Liver (tissue), 9 donors: ENCODE measurements around the gene C5orf34. TPM values are rescaled to one million over a fixed set of nuclear protein-coding genes. Genes with fewer than 3 reads are reported as not detected.

Experiments
- DNase-seq: peaks from one replicate; pipeline ENCODE4 v3.0.0-alpha.2; 2017; ENCODE audit warnings: low spot score
- H3K27ac ChIP-seq, 2 donors: one replicate each; pipeline ENCODE4 v1.7.0; 2013; ENCODE audit warnings: inconsistent platforms in 2 of 2, low read length in 2 of 2, control low read depth in 1 of 2, low read depth in 1 of 2, mild to moderate bottlenecking in 1 of 2
- H3K27me3 ChIP-seq, 4 donors: one replicate each; pipeline versions ENCODE4 v1.6.1 to v1.7.0; 2013; ENCODE audit warnings: low read length in 3 of 4, inconsistent platforms in 1 of 4, mild to moderate bottlenecking in 1 of 4, moderate library complexity in 1 of 4; ENCODE audit not compliant: control insufficient read depth in 4 of 4, insufficient read depth in 4 of 4
- H3K36me3 ChIP-seq, 4 donors: one replicate each; pipeline versions ENCODE4 v1.6.1 to v1.7.0; 2013; ENCODE audit warnings: low read length in 3 of 4, mild to moderate bottlenecking in 3 of 4, low read depth in 1 of 4, moderate library complexity in 1 of 4; ENCODE audit not compliant: control insufficient read depth in 4 of 4, insufficient read depth in 3 of 4
- H3K4me1 ChIP-seq, 4 donors: one replicate each; pipeline versions ENCODE4 v1.6.1 to v1.7.0; 2013; ENCODE audit warnings: low read length in 3 of 4, mild to moderate bottlenecking in 3 of 4, moderate library complexity in 1 of 4; ENCODE audit not compliant: control insufficient read depth in 4 of 4, insufficient read depth in 4 of 4
- H3K4me3 ChIP-seq, 3 donors: one replicate each; pipeline versions ENCODE4 v1.6.1 to v1.7.0; 2013; ENCODE audit warnings: low read length in 3 of 3, control low read depth in 1 of 3, low read depth in 1 of 3, mild to moderate bottlenecking in 1 of 3
- H3K9ac ChIP-seq, 2 donors: one replicate each; pipeline ENCODE4 v1.7.0; 2013; ENCODE audit warnings: low read length in 2 of 2, mild to moderate bottlenecking in 2 of 2, moderate library complexity in 2 of 2, control low read depth in 1 of 2, low read depth in 1 of 2
- H3K9me3 ChIP-seq, 4 donors: one replicate each; pipeline versions ENCODE4 v1.6.1 to v1.7.0; 2013; ENCODE audit warnings: low read length in 3 of 4; ENCODE audit not compliant: control insufficient read depth in 4 of 4
- ATF3 ChIP-seq: IDR thresholded peaks from 2 replicates; pipeline ENCODE4 v1.6.1; 2016; ENCODE audit warnings: antibody characterized with exemption
- CTCF ChIP-seq: fragments of 150-350 bp; IDR thresholded peaks from 2 replicates; pipeline ENCODE4 v1.5.1; 2017; ENCODE audit warnings: improper control_type of control experiment, low read depth, low read length; ENCODE audit not compliant: missing input control
- EGR1 ChIP-seq, 2 donors: IDR thresholded peaks; 2 replicates each; pipeline ENCODE4 v1.6.1; 2016 to 2018; ENCODE audit warnings: antibody characterized with exemption in 2 of 2, low read depth in 2 of 2
- FOXA1 ChIP-seq: IDR thresholded peaks from 2 replicates; pipeline ENCODE4 v1.6.1; 2016; ENCODE audit warnings: antibody characterized with exemption
- FOXA2 ChIP-seq: IDR thresholded peaks from 2 replicates; pipeline ENCODE4 v1.6.1; 2016; ENCODE audit warnings: antibody characterized with exemption
- GABPA ChIP-seq, 2 donors: IDR thresholded peaks in 1 of 2; conservative IDR thresholded peaks in 1 of 2; 2 replicates each; pipeline ENCODE4 v1.6.1; 2016; ENCODE audit warnings: antibody characterized with exemption in 2 of 2, mild to moderate bottlenecking in 1 of 2, moderate library complexity in 1 of 2
- HNF4A ChIP-seq, 2 donors: conservative IDR thresholded peaks; 2 replicates each; pipeline ENCODE4 v1.6.1; 2016; ENCODE audit warnings: antibody characterized with exemption in 2 of 2, mild to moderate bottlenecking in 2 of 2
- HNF4G ChIP-seq: IDR thresholded peaks from 2 replicates; pipeline ENCODE4 v1.6.1; 2016; ENCODE audit warnings: antibody characterized with exemption
- JUND ChIP-seq, 2 donors: IDR thresholded peaks; 2 replicates each; pipeline ENCODE4 v1.6.1; 2016; ENCODE audit warnings: antibody characterized with exemption in 2 of 2
- NR2F2 ChIP-seq: IDR thresholded peaks from 2 replicates; pipeline ENCODE4 v1.6.1; 2016; ENCODE audit warnings: antibody characterized with exemption
- REST ChIP-seq: IDR thresholded peaks from 2 replicates; pipeline ENCODE4 v1.6.1; 2016; ENCODE audit warnings: antibody characterized with exemption, mild to moderate bottlenecking
- SP1 ChIP-seq: IDR thresholded peaks from 2 replicates; pipeline ENCODE4 v1.6.1; 2018; ENCODE audit warnings: antibody characterized with exemption, mild to moderate bottlenecking
- TAF1 ChIP-seq: conservative IDR thresholded peaks from 2 replicates; pipeline ENCODE4 v1.6.1; 2016; ENCODE audit warnings: antibody characterized with exemption, mild to moderate bottlenecking
- YY1 ChIP-seq: IDR thresholded peaks from 2 replicates; pipeline ENCODE4 v1.6.1; 2016; ENCODE audit warnings: antibody characterized with exemption, mild to moderate bottlenecking
- WGBS: extraction: QIAGEN DNeasy Blood & Tissue Kit; methylation state at CpG from one replicate; pipeline ENCODE4 v1.1.7; 2013; 5-methylcytosine and 5-hydroxymethylcytosine counted together
- polyA plus RNA-seq, 2 donors: library from polyadenylated mRNA; stranded (reverse) in 1 of 2; unstranded in 1 of 2; fragments of 200-250 nt in 1 of 2; fragments of >200 nt in 1 of 2; fragmentation: Nextera tagmentation in 1 of 2; extraction: Ambion mirVana in 1 of 2; gene quantifications; one replicate each; pipeline versions ENCODE4 v1.2.1 to v1.2.3, GENCODE V29; 2013 to 2015
- total RNA-seq, 2 donors: library from RNA; depleted of rRNA; stranded (reverse); fragments of >200 nt; gene quantifications; one replicate each; pipeline ENCODE4 v1.2.3, GENCODE V29; 2014
- TF ChIP-seq, protein P1 (sequence below): IDR thresholded peaks from 2 replicates; pipeline ENCODE4 v1.6.1; 2016; ENCODE audit warnings: antibody characterized with exemption
- TF ChIP-seq, protein P2 (sequence below): IDR thresholded peaks from 2 replicates; pipeline ENCODE4 v1.6.1; 2016; ENCODE audit warnings: antibody characterized with exemption
- donor health status: healthy.
- donor health status: healthy.
- donor health status: healthy.
- donor health status: healthy.
- donor health status: healthy.

Gene C5orf34
- total and polyA plus RNA-seq, 4 donors, result 0.31 to 3.0 (median 0.46) TPM

DNA sequence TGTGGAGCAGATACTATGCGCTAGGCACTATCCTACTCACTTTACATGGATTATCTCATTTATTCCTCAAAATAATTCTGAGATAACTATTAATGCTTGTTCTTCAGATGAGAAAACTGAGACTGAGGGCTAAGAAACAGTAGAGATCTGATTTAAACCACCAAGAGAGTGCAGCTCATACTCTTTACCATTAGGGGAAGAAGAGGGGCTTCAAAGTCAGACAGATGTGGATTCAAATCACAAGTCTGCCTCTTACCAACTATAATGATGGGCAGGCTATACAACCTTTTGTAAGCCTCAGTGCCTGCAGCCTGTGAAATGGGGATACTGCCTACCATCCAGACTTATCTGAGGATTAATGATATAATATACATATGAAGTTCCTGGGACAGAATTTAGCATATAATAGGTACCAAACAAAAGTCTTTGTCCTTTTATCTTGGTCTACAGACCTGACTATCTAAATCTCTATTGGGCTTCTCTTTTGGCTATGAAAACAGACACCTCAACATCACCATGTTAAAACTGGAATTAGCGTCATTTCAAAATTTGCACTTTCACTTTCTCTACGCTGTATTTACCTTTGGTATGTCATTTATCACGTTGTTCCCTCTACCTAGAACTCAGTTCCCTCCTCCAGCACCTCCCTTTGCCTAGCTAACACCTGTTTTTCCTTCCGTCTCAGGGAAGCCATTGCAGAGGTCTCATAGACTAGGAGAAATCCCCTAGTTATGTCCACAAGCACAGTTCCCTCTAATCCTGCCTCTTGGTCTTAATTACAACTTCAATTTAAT lies 17.4 kb downstream of the C5orf34 start:
- Histone ChIP-seq H3K27ac (no peak overlapping the region), H3K4me1 (no peaks in the 10 kb centered on the region), H3K27me3 (no peaks in the 10 kb centered on the region), H3K4me3 (no peak overlapping the region), H3K9me3 (no peaks in the 10 kb centered on the region), H3K36me3 (no peaks in the 10 kb centered on the region), H3K9ac (no peak overlapping the region)
- DNase-seq, result no peak
- WGBS, result 82% methylated on average over 5 of the region's 5 CpGs
- TF ChIP-seq EGR1 (IDR thresholded peaks at IDR 0.05; ENCODE audit: low read depth in 2 of 2) (no peak), ATF3 (no peak)
- TF ChIP-seq, protein P1, sequence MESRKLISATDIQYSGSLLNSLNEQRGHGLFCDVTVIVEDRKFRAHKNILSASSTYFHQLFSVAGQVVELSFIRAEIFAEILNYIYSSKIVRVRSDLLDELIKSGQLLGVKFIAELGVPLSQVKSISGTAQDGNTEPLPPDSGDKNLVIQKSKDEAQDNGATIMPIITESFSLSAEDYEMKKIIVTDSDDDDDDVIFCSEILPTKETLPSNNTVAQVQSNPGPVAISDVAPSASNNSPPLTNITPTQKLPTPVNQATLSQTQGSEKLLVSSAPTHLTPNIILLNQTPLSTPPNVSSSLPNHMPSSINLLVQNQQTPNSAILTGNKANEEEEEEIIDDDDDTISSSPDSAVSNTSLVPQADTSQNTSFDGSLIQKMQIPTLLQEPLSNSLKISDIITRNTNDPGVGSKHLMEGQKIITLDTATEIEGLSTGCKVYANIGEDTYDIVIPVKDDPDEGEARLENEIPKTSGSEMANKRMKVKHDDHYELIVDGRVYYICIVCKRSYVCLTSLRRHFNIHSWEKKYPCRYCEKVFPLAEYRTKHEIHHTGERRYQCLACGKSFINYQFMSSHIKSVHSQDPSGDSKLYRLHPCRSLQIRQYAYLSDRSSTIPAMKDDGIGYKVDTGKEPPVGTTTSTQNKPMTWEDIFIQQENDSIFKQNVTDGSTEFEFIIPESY, result no peak
- TF ChIP-seq, protein P2, sequence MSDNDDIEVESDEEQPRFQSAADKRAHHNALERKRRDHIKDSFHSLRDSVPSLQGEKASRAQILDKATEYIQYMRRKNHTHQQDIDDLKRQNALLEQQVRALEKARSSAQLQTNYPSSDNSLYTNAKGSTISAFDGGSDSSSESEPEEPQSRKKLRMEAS, result no peak

- no peak overlapping the region for H3K9ac ChIP-seq
- no peak overlapping the region for H3K4me3 ChIP-seq
- no peaks in the 10 kb centered on the region for H3K4me1 ChIP-seq
- 98% methylated on average over 1 of the region's 1 CpG for WGBS
- H3K27me3 ChIP-seq, result no peaks in the 10 kb centered on the region
- DNase-seq, result no peak
- TF ChIP-seq ATF3 (no peak), REST (no peak), FOXA1 (no peak), JUND (IDR thresholded peaks at IDR 0.05) (no peak), SP1 (no peak), GABPA (IDR thresholded peaks at IDR 0.05 in 1 of 2, conservative IDR thresholded peaks at IDR 0.05 in 1 of 2) (no peak), FOXA2 (no peak), EGR1 (IDR thresholded peaks at IDR 0.05; ENCODE audit: low read depth in 2 of 2) (no peak), CTCF (no peak), TAF1 (no peak), NR2F2 (no peak), YY1 (no peak), HNF4A (conservative IDR thresholded peaks at IDR 0.05) (no peak), HNF4G (no peak)
- H3K27ac ChIP-seq, result no peak overlapping the region
- H3K36me3 ChIP-seq, result no peaks in the 10 kb centered on the region
- H3K9me3 ChIP-seq, result no peaks in the 10 kb centered on the region
Observed at GRCh38 chr5:43491326-43491725, 23.6 kb downstream of the C5orf34 start.
